ENCODE measurements around the gene FARS2.

DNA sequence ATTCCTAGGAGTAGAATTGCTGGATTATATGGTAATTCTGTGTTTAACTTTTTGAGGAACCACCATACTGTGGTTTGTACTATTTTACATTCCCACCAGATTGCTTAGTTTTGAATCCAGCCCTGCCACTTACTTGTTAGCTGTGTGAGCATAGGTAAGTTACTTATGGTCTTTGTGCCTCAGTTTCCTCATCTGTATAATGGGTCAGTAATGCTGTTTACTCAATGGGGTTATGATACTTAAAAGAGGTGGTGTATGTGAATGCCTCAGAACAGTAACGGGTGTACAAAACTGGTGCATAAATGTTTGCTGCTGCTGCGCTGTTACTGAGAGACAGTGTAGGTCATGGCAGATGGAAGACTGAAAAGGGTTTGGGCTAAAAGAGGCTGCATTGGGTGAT, 506.2 kb downstream of the FARS2 start:
- no peak for TF ChIP-seq CTCF (conservative IDR thresholded peaks at IDR 0.05; ENCODE audit: low read length)
- no peak for TF ChIP-seq EZH2phosphoT487 (IDR thresholded peaks at IDR 0.05; ENCODE audit: borderline replicate concordance, low read depth, low read length)
